ENCODE measurements around the gene DHCR24.

DHCR24 gene

GRCh38 chr1:54864460-54865208 is 22.4 kb downstream of the DHCR24 start:
- DNase-seq (ENCODE audit: low spot score) = no peak

DNA sequence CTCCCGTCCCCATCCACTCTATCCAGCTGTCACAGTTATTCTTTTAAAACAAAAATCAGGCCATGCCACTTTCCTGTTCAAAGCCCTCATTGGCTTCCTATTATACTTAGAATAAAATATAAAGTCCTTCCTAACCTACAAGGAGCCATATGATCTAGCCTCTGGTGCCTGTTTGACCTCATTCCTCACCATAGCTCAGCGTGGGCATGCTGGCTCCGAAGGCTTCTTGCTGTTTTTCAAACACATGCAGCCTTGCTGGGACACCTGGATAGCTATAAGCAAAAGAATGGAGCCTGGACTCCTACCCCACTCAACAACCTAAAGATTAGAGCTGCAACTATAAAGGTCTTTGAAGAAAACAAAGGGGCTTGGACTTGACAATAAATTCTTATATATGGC is 23.7 kb downstream of the DHCR24 start:
- DNase-seq (ENCODE audit: low spot score) = no peak

DNA sequence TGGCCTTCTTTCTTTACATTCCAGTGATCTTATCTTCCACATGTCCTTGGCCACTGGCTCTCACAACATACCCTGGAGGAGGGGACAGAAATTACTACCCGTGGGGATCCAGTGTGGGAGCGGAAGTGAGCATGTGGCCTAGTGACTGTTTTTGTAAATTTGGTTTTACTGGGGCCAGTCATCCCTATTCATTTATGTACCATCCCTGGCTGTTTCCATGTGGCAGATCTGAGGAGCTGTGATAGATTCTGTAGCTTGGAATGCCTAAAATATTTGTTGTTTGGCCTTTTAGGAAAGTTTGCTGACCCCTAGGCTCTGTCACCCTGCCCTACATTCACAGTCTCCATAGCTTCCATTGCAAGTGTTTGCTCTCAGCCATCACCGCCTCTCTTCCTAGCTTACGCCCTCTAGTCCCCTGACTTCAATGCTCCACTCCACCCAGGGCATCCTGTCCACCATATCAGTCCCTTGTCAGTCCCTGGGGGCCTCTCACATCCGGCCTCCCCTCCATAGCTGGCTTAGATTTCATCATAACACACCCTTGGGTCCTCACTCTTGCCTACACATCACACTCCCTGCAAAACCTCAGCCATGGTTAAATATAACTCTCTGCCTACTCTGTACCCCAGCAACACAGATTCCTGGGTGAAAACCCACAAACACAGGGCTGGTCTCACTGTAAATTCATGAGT is 25.8 kb downstream of the DHCR24 start:
- no peak for DNase-seq (ENCODE audit: low spot score)

DNA sequence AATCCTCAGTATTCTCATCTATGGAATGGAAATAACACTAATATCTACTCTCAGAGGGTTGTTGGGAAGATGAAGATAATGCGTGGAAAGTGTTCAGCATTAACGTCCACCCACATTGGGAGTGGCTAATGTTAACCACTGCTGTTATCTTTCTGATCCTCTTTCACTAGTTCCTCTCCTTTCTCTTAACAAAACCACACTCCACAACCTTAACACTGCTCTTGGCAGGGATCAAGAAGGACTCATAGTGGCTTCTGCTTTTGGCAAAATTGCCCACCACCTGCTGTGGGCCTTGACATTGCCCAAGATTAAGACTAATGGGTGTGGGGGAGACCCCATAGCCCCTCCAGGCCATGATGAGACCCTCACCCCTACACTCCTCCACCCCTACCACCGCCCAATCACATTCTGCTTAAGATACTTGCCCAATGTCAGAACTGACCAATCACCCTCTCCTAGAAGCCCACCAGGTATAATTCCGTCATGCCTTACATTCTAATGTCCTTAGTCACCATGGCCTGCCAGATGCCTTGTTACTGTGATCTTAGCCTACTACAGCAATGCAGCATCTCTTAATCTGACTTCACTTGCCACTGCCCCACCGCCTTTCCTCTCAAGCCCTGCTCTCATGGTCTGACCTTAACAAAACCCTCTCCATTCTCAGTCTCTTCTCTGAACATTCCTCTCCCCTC is 27.1 kb downstream of the DHCR24 start:
- no peak for DNase-seq (ENCODE audit: low spot score)

GRCh38 chr1:54857746-54858561 is 29.0 kb downstream of the DHCR24 start:
- DNase-seq (ENCODE audit: low spot score) = no peak

GRCh38 chr1:54857141-54857540 is 29.9 kb downstream of the DHCR24 start:
- DNase-seq (ENCODE audit: low spot score) = no peak

DNA sequence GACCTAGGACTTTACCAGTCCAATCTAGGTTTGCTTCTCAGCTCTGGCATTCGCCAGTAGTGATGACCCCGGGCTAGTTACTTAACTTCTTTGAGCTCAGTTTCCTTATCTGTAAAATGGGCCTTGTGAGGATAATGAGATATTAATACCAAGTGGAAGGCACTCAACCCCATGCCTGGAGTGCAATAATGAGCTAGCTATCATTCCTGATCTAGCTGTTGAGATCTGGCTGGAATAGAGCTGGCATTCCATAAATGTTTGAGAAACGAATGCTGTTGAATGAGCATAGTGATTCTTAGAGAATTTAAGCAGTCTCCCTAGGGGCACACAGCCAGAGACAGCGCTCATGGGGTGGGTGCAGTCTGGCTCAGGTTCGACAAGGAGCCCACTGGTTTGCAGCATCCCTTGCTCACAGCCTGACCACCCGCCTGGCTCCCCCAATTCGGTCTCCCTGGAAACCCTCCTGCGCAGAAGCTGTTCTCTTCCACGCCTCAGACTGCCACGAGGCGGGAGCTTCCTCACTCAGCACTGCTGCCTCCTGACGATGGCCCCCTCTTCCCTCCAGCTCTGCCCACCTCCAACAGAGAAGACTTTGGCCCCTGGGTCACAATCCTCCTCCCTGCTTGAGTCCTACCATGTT is 32.5 kb downstream of the DHCR24 start:
- no peak for DNase-seq (ENCODE audit: low spot score)

DNA sequence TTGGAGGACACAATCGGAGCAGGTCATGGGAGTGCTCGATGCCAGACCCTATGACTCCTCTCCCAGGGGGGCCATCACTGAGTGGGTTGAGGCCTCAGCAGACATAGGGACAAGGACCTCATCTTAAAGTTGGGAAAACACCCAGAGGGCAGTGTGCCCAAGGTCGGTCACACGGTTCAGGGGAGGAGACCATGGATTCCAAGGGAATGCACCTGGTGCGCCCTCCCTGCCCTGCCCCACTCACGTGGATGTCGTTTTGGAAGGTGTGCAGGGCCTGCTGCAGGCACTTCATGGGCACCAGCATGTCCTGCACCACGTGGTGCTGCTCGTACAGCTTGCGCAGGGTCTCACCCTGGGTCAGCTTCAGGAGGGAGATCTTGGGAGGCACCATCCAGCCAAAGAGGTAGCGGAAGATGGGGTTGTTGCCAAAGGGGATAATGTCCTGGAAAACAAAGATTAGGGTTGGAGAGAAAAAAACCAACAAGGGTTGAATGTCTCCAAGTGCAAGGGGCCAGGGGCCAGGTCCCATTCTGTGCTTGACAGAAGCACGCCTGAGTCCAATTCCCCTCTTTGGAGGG is 33.1 kb downstream of the DHCR24 start:
- DNase-seq (ENCODE audit: low spot score) = no peak

DNA sequence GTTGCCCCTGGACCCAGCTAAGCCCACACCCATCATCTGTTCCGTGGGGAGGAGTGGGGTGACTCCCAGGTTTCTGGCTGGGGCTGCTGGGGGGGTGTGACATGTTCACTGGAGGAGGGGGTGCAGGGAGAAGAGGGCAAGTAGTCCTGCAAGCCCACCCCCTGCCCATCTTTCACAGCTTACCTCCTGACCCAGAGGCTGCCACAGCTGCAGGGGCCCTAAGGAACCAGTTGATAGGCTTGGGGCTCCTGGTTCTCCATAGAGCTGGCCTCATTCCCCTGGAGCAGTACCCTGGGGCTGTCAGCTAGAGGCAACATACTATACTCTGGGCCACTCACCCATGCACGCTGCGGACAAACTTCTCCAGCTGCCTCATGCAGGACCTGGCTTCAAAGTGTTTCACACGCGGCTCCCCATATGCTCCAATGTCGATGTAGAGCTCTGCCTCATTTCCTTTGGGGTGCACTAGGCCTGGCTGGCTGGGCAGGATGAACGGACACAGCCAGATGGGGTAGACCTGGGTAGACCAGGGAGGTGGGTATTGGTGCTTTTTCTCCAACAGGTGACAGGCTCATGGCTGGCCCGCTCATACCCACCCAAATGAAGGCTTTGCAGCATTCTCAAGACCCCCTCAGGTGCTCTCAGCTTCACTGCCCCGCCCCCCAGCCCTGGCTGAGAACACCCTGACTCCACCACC is 33.8 kb downstream of the DHCR24 start:
- no peak for DNase-seq (ENCODE audit: low spot score)

GRCh38 chr1:54851936-54852524 is 35.0 kb downstream of the DHCR24 start:
- DNase-seq (ENCODE audit: low spot score) = no peak

GRCh38 chr1:54851406-54851805 is 35.6 kb downstream of the DHCR24 start:
- no peak for DNase-seq (ENCODE audit: low spot score)

DNA sequence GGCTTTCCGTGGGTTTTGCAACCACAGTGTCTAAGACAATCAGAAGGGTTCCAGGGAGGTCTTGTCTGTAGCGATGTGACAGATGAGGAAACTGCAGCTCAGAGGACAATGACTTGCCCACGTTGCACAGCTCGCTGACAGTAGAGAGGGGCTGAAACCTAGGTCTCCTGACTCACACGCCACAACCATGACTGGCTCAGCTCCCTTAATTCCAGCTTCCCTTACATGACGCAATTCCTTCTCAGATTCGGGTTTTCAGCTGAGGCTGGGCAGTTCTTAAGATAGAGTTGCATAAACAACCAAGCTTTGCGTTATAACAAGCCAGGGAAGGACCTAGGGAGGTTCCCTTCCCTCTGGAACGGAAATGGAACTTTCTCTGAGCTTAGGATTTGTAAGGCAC is 36.3 kb downstream of the DHCR24 start:
- DNase-seq (ENCODE audit: low spot score) = no peak

DNA sequence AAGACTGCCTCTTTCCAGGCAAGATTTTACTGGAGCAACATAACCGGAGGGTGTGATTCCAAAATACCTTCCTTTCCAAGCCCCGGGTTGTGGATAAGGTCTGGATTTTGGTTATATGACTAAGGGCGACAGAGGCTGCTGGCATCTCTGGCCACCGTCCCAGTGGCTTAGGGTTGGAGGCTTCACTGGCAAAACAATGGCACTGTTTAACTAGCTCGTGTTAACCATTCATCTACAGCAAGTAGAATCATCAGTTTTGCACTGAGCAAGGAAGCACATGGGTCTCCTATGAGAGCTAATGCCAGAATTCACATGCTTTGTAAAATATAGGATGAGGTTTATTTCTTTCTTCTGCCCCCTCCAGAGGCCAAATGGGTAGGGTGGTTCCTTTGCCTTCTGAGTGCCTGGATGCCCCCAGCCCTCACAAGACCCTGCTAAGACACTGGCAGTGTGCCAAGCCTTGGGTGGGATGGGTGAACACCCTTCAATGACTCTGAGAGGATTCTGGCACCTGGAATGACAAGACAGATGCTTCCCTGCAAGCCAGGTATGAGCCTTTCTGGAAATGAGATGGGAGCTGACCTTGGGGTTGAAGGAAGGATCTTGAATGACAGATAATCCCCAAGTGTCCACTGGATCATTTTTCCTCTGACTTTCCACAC is 36.8 kb downstream of the DHCR24 start:
- DNase-seq (ENCODE audit: low spot score) = no peak

- no peak for DNase-seq (ENCODE audit: low spot score)
These were observed 37.6 kb downstream of the DHCR24 start for GRCh38 chr1:54849219-54850068.

DNA sequence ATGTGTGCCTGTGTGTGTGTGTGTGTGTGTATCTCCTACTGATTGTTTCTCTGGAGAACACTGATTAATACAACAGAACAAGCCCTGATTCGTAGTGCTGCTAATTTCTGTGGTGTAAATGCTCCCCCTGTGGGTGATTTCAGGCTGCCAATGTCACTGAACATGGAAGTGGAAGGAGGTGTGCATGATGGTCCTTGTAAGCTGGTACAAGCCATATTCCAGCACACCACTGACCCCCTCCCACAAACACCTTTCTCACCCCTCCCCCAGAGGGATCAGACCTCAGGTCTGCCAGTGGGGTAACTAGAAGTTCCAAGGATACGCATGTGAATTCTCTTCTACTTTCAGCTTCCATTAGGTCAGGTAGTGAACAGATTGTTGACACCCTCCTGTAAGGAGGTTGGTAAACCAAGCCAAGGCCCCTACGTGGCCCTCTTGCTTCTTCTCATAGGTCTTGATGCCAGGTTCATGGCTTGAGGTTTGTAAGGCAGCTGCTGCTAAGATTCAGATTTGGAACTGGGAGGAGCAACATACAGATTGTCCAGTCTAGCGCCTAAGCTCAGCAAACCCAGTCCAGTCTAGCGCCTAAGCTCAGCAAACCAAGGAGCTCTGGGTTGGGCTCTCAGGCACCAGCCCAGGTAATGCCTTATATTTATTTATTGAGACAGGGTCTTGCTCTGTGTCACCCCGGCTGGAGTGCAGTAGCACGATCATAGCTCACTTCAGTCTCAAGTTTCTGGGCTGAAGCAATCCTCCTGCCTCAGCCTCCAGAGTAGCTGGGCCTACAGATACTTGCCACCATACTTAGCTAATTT is 38.7 kb downstream of the DHCR24 start:
- DNase-seq (ENCODE audit: low spot score) = no peak

- no peak for DNase-seq (ENCODE audit: low spot score)
These were observed 40.2 kb downstream of the DHCR24 start for GRCh38 chr1:54846716-54847284.

GRCh38 chr1:54846301-54846700 is 40.7 kb downstream of the DHCR24 start:
- no peak for DNase-seq (ENCODE audit: low spot score)

- no peak for DNase-seq (ENCODE audit: low spot score)
These were observed 41.2 kb downstream of the DHCR24 start for GRCh38 chr1:54845772-54846171.

All from putamen (tissue), 1 donor.